Stimulated activated CD4-positive, alpha-beta T cell treated with anti-CD3 and anti-CD28 coated beads, Interleukin-4, amount 100 ng/mL, for 4 hours (primary cell): ENCODE results near the gene ANLN.
"Not testable (repeated sequence)": the region's sequence is repeated elsewhere in the genome, so short reads cannot be mapped to it uniquely, and the experiment has no call there.

Source experiments
- DNase-seq, 2 experiments: peaks; one replicate each; pipeline ENCODE4 v3.0.0-alpha.2; 2020

The ANLN gene

GRCh38 chr7:36381056-36381455 lies 8.6 kb upstream of the ANLN start:
- no peak for DNase-seq

- DNase-seq: not testable (repeated sequence)
Measured at GRCh38 chr7:36383284-36383683, 6.4 kb upstream of the ANLN start.

GRCh38 chr7:36385646-36386045 lies 4.0 kb upstream of the ANLN start:
- not testable (repeated sequence) for DNase-seq

GRCh38 chr7:36387435-36388231 lies 2.0 kb upstream of the ANLN start:
- DNase-seq: no peak

GRCh38 chr7:36388423-36388822 lies 1.2 kb upstream of the ANLN start:
- DNase-seq: no peak

- DNase-seq: peak in 1 of 2 experiments; percentile 32
Measured at GRCh38 chr7:36390199-36391090, 783 bp downstream of the ANLN start.

- no peak for DNase-seq
Measured at GRCh38 chr7:36391436-36392198, 2.0 kb downstream of the ANLN start.

- DNase-seq: no peak
Measured at GRCh38 chr7:36393826-36394225, 4.2 kb downstream of the ANLN start.

- DNase-seq: no peak
Measured at GRCh38 chr7:36395171-36395894, 5.7 kb downstream of the ANLN start.

- DNase-seq: no peak
Measured at GRCh38 chr7:36396150-36396549, 6.5 kb downstream of the ANLN start.

GRCh38 chr7:36400036-36400435 lies 10.4 kb downstream of the ANLN start:
- no peak for DNase-seq

- DNase-seq: no peak
Measured at GRCh38 chr7:36400606-36401005, 10.9 kb downstream of the ANLN start.

GRCh38 chr7:36403452-36403851 lies 13.8 kb downstream of the ANLN start:
- DNase-seq: no peak

GRCh38 chr7:36404639-36405408 lies 15.2 kb downstream of the ANLN start:
- DNase-seq: no peak

- DNase-seq: no peak
Measured at GRCh38 chr7:36405409-36405803, 15.7 kb downstream of the ANLN start.

GRCh38 chr7:36406156-36406555 lies 16.5 kb downstream of the ANLN start:
- no peak for DNase-seq

- no peak for DNase-seq
Measured at GRCh38 chr7:36407636-36408550, 18.2 kb downstream of the ANLN start.

GRCh38 chr7:36408589-36408988 lies 18.9 kb downstream of the ANLN start:
- no peak for DNase-seq

- no peak for DNase-seq
Measured at GRCh38 chr7:36409180-36409579, 19.5 kb downstream of the ANLN start.

GRCh38 chr7:36415144-36415543 lies 25.5 kb downstream of the ANLN start:
- DNase-seq: no peak

- no peak for DNase-seq
Measured at GRCh38 chr7:36416251-36416650, 26.6 kb downstream of the ANLN start.
